K562 (cell line): ENCODE measurements around the gene PCDH9. TPM values are rescaled to one million over a fixed set of nuclear protein-coding genes. Genes with fewer than 3 reads are reported as not detected.

Experiments used
- ATAC-seq: fragments of 200-7000 bp; cut with Tn5 transposase; 3 replicates; pipeline ENCODE4 v1.9.1; 2020; ENCODE audit warnings: moderate library complexity
- BruUV-seq: library from RNA; stranded (reverse); fragments of 400-500 nt; replicated peaks from 2 replicates; lab custom pipeline; 2021; lab: Mats Ljungman, UMichigan
- CTCF ChIA-PET: fragments of 300-600 bp; formaldehyde crosslinking; extraction: SDS; loops from one replicate; lab custom pipeline; 2021; ENCODE audit warnings: low intra/inter-chr PET ratio; lab: Yijun Ruan, JAX
- POLR2A ChIA-PET: fragments of 300-600, 350-650 bp; sonication (Branson Sonifier 250); formaldehyde crosslinking; extraction: SDS; loops from one replicate; lab custom pipeline; 2021; ENCODE audit warnings: antibody characterized with exemption, inconsistent platforms; lab: Yijun Ruan, JAX
- DNase-seq, 4 experiments: peaks; one replicate each; pipeline versions ENCODE4 v3.0.0 to v3.0.0-alpha.2; 2011 to 2018; ENCODE audit warnings: low spot score in 3 of 4, mixed read lengths in 3 of 4; ENCODE audit errors: extremely low read depth in 1 of 4
- FAIRE-seq: peaks from 2 replicates; lab custom pipeline; 2011; peaks lifted over from hg19 to GRCh38; lab: Jason Lieb, UNC
- H2AFZ ChIP-seq: 2 replicates; pipeline ENCODE4 v1.6.0; 2011; ENCODE audit warnings: low read depth, low read length, control low read depth, inconsistent platforms
- H3K27ac ChIP-seq: fragments of 200-600 bp; 3 replicates; pipeline ENCODE4 v1.8.0; 2011; ENCODE audit warnings: low read depth, mild to moderate bottlenecking, control low read depth, inconsistent platforms, low read length, moderate library complexity, mixed read lengths; ENCODE audit errors: extremely low read depth
- H3K27me3 ChIP-seq, 2 experiments: fragments of 300-600 bp in 1 of 2; 2 replicates in 1 of 2; 3 replicates in 1 of 2; pipeline versions ENCODE4 v1.6.0 to v1.8.0; 2011; ENCODE audit warnings: inconsistent platforms in 2 of 2, low read length in 2 of 2, mild to moderate bottlenecking in 1 of 2, mixed read lengths in 1 of 2, moderate library complexity in 1 of 2; ENCODE audit not compliant: control insufficient read depth in 2 of 2, insufficient read depth in 2 of 2
- H3K36me3 ChIP-seq: fragments of 300-600 bp; 3 replicates; pipeline ENCODE4 v1.8.0; 2011; ENCODE audit warnings: mild to moderate bottlenecking, low read length, inconsistent platforms; ENCODE audit not compliant: control insufficient read depth, insufficient read depth
- H3K4me1 ChIP-seq, 2 experiments: fragments of 200-600 bp in 1 of 2; replicated peaks in 1 of 2; 2 replicates in 1 of 2; 3 replicates in 1 of 2; pipeline versions ENCODE4 v1.5.1 to v1.8.0; 2011; ENCODE audit warnings: inconsistent platforms in 2 of 2, low read length in 2 of 2, mild to moderate bottlenecking in 1 of 2, mixed read lengths in 1 of 2, moderate library complexity in 1 of 2; ENCODE audit not compliant: control insufficient read depth in 2 of 2, insufficient read depth in 2 of 2
- H3K4me2 ChIP-seq: 2 replicates; pipeline ENCODE4 v1.6.1; 2011; ENCODE audit warnings: low read length, control low read depth, inconsistent platforms, mixed read lengths; ENCODE audit not compliant: insufficient read depth
- H3K4me3 ChIP-seq: fragments of 200-600 bp; sonication (generic), shearing (Covaris generic); 2 replicates; pipeline ENCODE4 v1.5.1; 2016; ENCODE audit warnings: control low read depth, inconsistent platforms
- H3K79me2 ChIP-seq: fragments of 200-600 bp; 3 replicates; pipeline ENCODE4 v1.8.0; 2011; ENCODE audit warnings: low read length, inconsistent platforms; ENCODE audit not compliant: control insufficient read depth, insufficient read depth
- H3K9ac ChIP-seq, 2 experiments: 2 replicates each; pipeline versions ENCODE4 v1.6.0 to v1.6.1; 2011; ENCODE audit warnings: low read depth in 2 of 2, low read length in 2 of 2, control low read depth in 1 of 2, inconsistent platforms in 1 of 2, mild to moderate bottlenecking in 1 of 2, mixed read lengths in 1 of 2; ENCODE audit not compliant: insufficient read depth in 1 of 2
- H3K9me1 ChIP-seq: one replicate; pipeline ENCODE4 v1.6.0; 2011; ENCODE audit warnings: inconsistent platforms, mild to moderate bottlenecking, low read length, moderate library complexity; ENCODE audit not compliant: control insufficient read depth, insufficient read depth
- H3K9me3 ChIP-seq: replicated peaks from 2 replicates; pipeline ENCODE4 v1.5.1; 2011; ENCODE audit warnings: low read depth, low read length, inconsistent platforms; ENCODE audit not compliant: control insufficient read depth, insufficient read depth
- H4K20me1 ChIP-seq: replicated peaks from 2 replicates; pipeline ENCODE4 v1.6.1; 2011; ENCODE audit warnings: low read length, inconsistent platforms, mixed read lengths; ENCODE audit not compliant: control insufficient read depth, insufficient read depth
- E2F5 ChIP-seq: sonication (generic); formaldehyde crosslinking; IDR thresholded peaks from 2 replicates; pipeline ENCODE4 v1.8.0; 2022; ENCODE audit warnings: mild to moderate bottlenecking, missing genetic modification reagents
- MBD1 ChIP-seq: fragments of 250-450 bp; sonication (Bioruptor Pico); IDR thresholded peaks from 2 replicates; pipeline ENCODE4 v1.8.0; 2022; ENCODE audit warnings: inconsistent platforms
- NFXL1 ChIP-seq: fragments of 450-650 bp; formaldehyde crosslinking; IDR thresholded peaks from 2 replicates; pipeline ENCODE4 v1.4.0; 2021; ENCODE audit warnings: mild to moderate bottlenecking
- NR1H2 ChIP-seq: sonication (generic); formaldehyde crosslinking; IDR thresholded peaks from 2 replicates; pipeline ENCODE4 v1.4.0; 2020; ENCODE audit warnings: mild to moderate bottlenecking, missing genetic modification reagents
- RBM34 ChIP-seq: fragments of 200-400 bp; formaldehyde crosslinking; IDR thresholded peaks from 2 replicates; pipeline ENCODE4 v1.6.1; 2018; ENCODE audit warnings: low read length, borderline replicate concordance; ENCODE audit not compliant: insufficient read depth
- STAT6 ChIP-seq: sonication (generic); formaldehyde crosslinking; IDR thresholded peaks from 2 replicates; pipeline ENCODE4 v1.8.1; 2023; ENCODE audit warnings: mild to moderate bottlenecking, missing genetic modification reagents
- TEAD1 ChIP-seq, 2 experiments: fragments of 450-650 bp in 1 of 2; sonication (generic) in 1 of 2; formaldehyde crosslinking; IDR thresholded peaks; 2 replicates each; pipeline versions ENCODE4 v1.4.0 to v1.8.0; 2020 to 2022; ENCODE audit warnings: mild to moderate bottlenecking in 2 of 2, missing genetic modification reagents in 1 of 2
- ZNF174 ChIP-seq: fragments of 250-450 bp; sonication (Bioruptor Pico); IDR thresholded peaks from 2 replicates; pipeline ENCODE4 v1.4.0; 2020; ENCODE audit warnings: mild to moderate bottlenecking
- ZNF212 ChIP-seq: fragments of 450-650 bp; formaldehyde crosslinking; IDR thresholded peaks from 2 replicates; pipeline ENCODE4 v1.4.0; 2020; ENCODE audit warnings: mild to moderate bottlenecking
- ZNF695 ChIP-seq: fragments of 450-650 bp; formaldehyde crosslinking; IDR thresholded peaks from 2 replicates; pipeline ENCODE4 v1.4.0; 2020; ENCODE audit warnings: mild to moderate bottlenecking, moderate library complexity
- ZNF707 ChIP-seq: fragments of 250-450 bp; sonication (Bioruptor Pico); conservative IDR thresholded peaks from 2 replicates; pipeline ENCODE4 v1.8.0; 2022; ENCODE audit warnings: inconsistent platforms, mild to moderate bottlenecking, moderate library complexity
- ZNF780A ChIP-seq: fragments of 250-450 bp; sonication (Bioruptor Pico); IDR thresholded peaks from 2 replicates; pipeline ENCODE4 v1.5.0; 2021; ENCODE audit warnings: mild to moderate bottlenecking
- WGBS: fragments of 100-300 bp; shearing (Covaris generic); methylation state at CpG from one replicate; pipeline ENCODE4 v1.1.6; 2016; ENCODE audit warnings: low coverage, mixed read lengths; ENCODE audit not compliant: insufficient coverage; ENCODE audit errors: missing lambda C conversion rate; 5-methylcytosine and 5-hydroxymethylcytosine counted together
- in situ Hi-C: fragments of 300-500 bp; cut with MboI; formaldehyde crosslinking; loops from 4 replicates; pipeline ENCODE4 v1.15.0; 2018; ENCODE audit warnings: inconsistent platforms, mixed read lengths
- intact Hi-C: fragments of 100-400 bp; cut with micrococcal nuclease; formaldehyde crosslinking; loops from 2 replicates; pipeline ENCODE4 v1.14.2; 2022
- polyA plus RNA-seq, 8 experiments: library from polyadenylated mRNA; depleted of rRNA in 4 of 8; stranded (reverse) in 5 of 8; unstranded in 3 of 8; fragments of >200 nt; fragmentation: Nextera tagmentation in 2 of 8; fragmentation: Illumina TruSeq in 1 of 8; extraction: Ambion mirVana in 2 of 8; extraction: Trizol in 1 of 8; gene quantifications; 2 replicates each; pipeline versions ENCODE4 v1.2.1 to v1.2.3, GENCODE V29; 2011 to 2014; ENCODE audit warnings: inconsistent platforms in 1 of 8, missing spikeins in 1 of 8
- total RNA-seq, 7 experiments: library from RNA; depleted of rRNA in 6 of 7; stranded (reverse); fragments of >200 nt in 6 of 7; fragmentation: Illumina TruSeq in 2 of 7; extraction: Trizol in 2 of 7; gene quantifications; 2 replicates each; pipeline versions ENCODE4 v1.2.1 to v1.2.3, GENCODE V29; 2011 to 2021; ENCODE audit warnings: low replicate concordance in 1 of 7

The PCDH9 gene
- total and polyA plus RNA-seq, 9 of the 15 experiments (the other 6 are each of a cell fraction or from before 2014, with no cell fraction given) = 1.1 to 6.7 (median 4.9) TPM

GRCh38 chr13:66780814-66781213, 449.3 kb downstream of the PCDH9 start:
- no peaks in the 10 kb centered on the region for H3K9me1 ChIP-seq
- H3K4me1 ChIP-seq = no peaks in the 10 kb centered on the region
- BruUV-seq = no TSS peak
- H2AFZ ChIP-seq = no peak overlapping the region
- DNase-seq (no peak), ATAC-seq (no peak), FAIRE-seq (no peak)
- H3K36me3 ChIP-seq = no peaks in the 10 kb centered on the region
- no peaks in the 10 kb centered on the region for H4K20me1 ChIP-seq
- CTCF ChIA-PET = no interaction called here
- H3K4me2 ChIP-seq = no peak overlapping the region
- WGBS = 40% methylated on average over 3 of the region's 3 CpGs
- in situ Hi-C loops (no loop called here), intact Hi-C loops (no loop called here)
- TF ChIP-seq NFXL1 (CRISPR knock-in tag) (no peak), ZNF174 (CRISPR knock-in tag) (no peak), MBD1 (CRISPR knock-in tag) (no peak)
- no peak overlapping the region for H3K27ac ChIP-seq
- H3K9ac ChIP-seq = no peak overlapping the region
- H3K4me3 ChIP-seq = no peak overlapping the region
- no peaks in the 10 kb centered on the region for H3K79me2 ChIP-seq
- H3K27me3 ChIP-seq = no peaks in the 10 kb centered on the region
- H3K9me3 ChIP-seq = no peaks in the 10 kb centered on the region
- POLR2A ChIA-PET = no interaction called here

GRCh38 chr13:66778461-66778860, 451.7 kb downstream of the PCDH9 start:
- CTCF ChIA-PET = no interaction called here
- TF ChIP-seq ZNF707 (CRISPR knock-in tag) (no peak), ZNF780A (CRISPR knock-in tag) (no peak), TEAD1 (CRISPR knock-in tag; IDR thresholded peaks at IDR 0.05) (no peak), NR1H2 (CRISPR knock-in tag) (no peak), ZNF212 (CRISPR knock-in tag) (no peak), STAT6 (CRISPR knock-in tag) (no peak), RBM34 (no peak), ZNF695 (no peak), E2F5 (CRISPR knock-in tag) (no peak)

More at GRCh38 chr13:66778461-66778860, 451.7 kb downstream of the PCDH9 start:
- in situ Hi-C loops (no loop called here), intact Hi-C loops (no loop called here)
- 63% methylated on average over 1 of the region's 1 CpG for WGBS
- no peak for FAIRE-seq
- H3K9me3 ChIP-seq = no peaks in the 10 kb centered on the region
- H4K20me1 ChIP-seq = no peaks in the 10 kb centered on the region
- no peaks in the 10 kb centered on the region for H3K36me3 ChIP-seq
- POLR2A ChIA-PET = no interaction called here
- H3K4me2 ChIP-seq = no peak overlapping the region
- no peaks in the 10 kb centered on the region for H3K4me1 ChIP-seq
- H3K27me3 ChIP-seq = no peaks in the 10 kb centered on the region
- H3K4me3 ChIP-seq = no peak overlapping the region
- no peak for DNase-seq
- no peak overlapping the region for H3K9ac ChIP-seq
- no TSS peak for BruUV-seq
- no peaks in the 10 kb centered on the region for H3K79me2 ChIP-seq
- H3K9me1 ChIP-seq = no peaks in the 10 kb centered on the region
- H2AFZ ChIP-seq = no peak overlapping the region
- H3K27ac ChIP-seq = no peak overlapping the region
- ATAC-seq = no peak
